NCI-H2029 treated with DMSO at 0.1 percent for 48 hours (cell line): ENCODE data around the gene ADAMTS15.

Source experiments
- DNase-seq: peaks from one replicate; lab custom pipeline; 2025; lab: John Stamatoyannopoulos, UW

The ADAMTS15 gene

DNA sequence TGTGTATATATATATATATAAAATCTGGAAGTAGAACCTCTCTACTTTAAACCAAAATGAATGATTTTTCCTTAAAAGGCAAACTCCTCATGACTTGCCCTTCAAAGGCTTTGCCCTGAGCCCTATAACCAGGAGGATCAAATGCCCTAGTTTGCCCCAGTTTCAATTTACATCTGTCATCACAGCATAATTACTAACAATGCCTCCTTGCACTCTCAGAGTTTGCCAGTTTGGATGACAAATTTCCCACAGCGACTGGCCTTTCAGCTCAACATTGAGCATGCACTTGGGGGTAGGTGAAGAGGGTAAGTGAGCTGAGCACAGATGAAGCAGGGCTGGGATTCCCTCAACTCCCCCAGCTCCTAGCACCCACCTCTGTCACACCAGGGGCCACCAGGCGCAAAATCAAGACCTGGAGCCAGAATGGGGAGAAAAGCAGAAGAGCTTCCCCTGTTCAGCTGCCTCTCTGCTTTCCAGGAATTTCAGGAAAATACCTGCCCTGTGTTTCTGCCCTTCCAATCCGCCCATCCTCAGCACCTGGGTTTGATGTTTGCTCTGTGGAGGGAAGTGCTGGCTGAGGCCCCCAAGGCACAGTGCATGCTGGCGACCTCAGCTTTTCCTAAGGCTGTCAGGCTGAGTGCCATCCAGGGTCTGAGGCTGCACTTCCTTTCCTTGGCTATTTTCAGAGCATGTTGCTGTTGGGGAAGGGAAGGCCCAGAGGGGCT is 67.5 kb downstream of the ADAMTS15 start:
- DNase-seq, result no peak

DNA sequence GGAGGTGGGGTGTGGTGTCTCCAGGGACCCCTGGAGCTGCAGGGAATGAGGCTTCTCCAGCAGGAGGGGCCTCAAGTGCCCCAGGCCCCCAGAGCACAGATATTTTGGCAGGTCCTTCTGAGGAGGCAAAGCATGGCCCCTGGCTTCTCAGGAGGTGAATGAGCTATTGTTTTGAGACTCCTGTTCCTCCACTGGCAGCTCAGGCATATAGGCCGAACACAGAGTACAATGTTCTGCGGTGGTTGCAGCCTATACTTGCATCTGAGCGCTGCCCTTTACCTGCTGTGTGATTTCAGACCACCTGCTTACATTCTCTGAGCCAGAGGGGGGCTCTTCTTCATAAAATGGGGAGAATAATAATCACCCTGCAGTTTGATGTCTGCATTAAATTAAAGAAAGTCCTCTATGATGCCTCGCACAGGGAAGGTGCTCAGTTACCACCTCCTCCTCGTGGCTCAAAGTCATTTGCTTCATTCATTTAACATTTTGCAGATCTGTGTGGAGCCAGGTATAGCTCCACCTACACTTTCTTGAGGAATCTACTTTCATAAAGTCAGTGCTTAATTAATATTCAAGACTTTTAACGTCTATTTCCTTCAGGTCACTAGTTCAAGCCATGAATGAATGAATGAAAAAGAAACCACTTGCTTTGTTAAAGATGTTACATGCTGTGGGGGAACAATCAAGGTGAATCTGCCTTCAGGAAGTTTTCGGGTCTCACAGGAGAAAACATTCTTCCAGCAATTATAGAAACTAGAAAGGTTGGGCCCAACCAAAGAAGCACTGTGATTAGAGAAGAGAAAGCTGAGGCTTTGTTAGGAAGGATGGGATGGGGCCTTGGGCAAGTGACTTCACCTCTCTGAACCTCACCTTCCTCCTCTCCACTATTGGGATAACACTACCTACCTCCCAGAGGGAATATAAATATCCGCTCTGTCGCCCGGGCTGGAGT is 68.4 kb downstream of the ADAMTS15 start:
- no peak for DNase-seq

DNA sequence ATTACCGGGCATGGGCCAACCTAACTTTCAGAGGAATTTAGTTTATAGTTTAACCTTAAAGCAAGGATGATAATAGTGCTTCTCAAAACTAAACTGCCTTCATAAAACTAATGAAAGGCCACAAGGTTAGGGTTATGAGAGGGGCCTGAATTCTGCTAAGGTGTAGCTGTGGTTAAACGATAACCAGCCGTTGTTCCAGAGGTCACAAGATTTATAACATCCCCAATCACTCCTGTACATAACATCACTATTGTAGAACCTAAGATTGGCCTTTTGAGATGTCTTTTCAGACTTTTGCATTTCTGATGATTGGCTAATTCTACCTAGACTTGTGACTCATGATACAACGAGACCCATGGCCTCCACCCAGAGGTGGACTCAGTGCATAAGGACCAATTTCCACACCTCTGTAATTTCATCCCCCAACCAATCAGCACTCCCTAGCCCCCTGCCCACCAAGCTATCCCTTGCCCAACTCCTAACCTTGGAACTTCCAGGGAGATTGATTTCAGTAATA is 69.8 kb downstream of the ADAMTS15 start:
- DNase-seq, result no peak

DNA sequence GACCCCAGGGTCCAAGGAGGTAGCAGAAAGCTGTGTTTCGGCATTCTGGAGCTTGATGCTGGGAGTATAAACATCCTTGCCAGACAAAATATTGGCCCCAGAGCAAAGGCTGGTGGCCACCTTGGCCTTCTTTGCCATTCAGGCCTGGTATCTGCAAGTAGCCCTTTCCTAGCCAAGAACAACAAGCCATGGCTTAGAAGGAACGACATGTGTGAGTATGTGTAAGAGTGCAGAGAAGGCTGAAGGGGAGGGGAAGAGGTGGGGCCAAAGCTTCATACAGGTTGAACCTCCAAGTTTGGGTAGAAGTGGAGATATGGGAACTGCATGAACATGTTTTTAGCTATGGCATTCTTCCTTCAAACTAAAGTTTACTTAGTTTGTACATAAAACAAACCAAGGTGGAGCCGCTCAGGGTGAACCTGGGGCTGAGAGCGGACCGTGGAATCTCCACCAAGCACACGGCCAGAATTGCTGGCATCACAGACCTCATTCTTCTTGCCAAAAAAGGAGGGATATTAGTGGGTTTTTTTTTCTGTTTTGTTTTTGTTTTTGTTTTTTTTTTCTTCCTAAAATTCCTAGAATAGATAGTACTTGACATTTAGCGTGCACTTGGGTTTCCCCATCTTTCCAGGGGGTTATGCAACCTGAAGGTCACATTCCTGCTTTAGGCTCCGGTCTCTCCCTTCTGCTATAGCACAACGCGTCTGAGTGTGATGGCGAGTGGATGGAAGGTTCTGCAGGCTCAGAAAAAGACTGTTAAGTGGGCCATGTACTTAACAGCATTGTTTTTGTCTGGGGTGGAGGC is 70.9 kb downstream of the ADAMTS15 start:
- DNase-seq, result no peak

DNA sequence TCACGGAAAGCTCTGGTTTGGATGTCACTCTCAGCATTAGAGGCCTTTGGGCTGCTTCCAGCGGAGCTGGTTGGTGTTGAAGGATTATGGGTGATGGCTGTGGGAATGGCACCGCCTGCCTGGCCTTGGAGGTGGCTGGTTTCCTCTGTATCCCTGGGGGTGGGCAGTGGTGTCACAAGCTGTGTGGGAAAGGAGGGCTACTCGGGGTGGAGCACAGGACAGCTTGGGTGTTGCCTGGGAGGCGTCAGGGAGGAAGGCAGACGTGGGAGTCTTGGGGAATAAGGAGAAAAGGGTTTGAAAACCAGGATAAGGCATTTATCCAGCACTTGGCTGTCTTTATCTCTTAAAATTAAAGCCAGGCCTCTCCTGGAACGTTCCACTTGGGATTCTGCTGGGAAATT is 71.8 kb downstream of the ADAMTS15 start:
- DNase-seq, result no peak

DNA sequence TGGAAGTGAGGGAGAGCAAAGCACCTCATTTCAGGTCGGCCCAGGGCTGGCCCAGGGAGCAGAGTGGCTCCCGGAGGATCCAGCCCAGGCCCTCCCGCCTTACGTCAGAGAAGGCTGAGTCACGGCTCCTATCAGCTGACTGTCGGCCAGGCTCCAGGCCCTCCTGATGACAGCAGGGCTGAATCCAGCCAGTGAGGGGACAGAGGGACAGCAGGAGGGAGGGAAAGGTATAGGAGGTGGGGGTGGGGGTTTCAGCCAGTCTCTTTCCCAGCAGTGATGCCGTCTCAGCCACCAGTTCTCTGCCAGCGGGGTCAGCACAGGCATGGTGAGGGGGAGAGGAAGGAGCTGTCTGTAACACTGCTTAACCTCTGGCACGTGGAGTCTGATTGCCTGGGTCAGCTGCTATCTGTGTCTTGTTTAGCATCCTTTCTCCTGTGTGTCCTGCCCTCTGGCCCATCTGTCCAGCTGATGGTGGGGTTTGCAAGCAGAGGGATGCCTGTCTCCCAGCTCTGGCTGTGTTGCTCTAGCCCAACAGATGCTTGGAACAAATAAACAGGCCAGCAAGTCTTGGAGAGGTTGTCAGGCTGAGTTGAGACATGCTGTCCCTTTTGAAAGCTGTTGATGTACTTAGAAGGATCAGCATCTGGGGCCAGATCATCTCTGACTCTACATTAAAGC is 74.0 kb downstream of the ADAMTS15 start:
- DNase-seq, result no peak

DNA sequence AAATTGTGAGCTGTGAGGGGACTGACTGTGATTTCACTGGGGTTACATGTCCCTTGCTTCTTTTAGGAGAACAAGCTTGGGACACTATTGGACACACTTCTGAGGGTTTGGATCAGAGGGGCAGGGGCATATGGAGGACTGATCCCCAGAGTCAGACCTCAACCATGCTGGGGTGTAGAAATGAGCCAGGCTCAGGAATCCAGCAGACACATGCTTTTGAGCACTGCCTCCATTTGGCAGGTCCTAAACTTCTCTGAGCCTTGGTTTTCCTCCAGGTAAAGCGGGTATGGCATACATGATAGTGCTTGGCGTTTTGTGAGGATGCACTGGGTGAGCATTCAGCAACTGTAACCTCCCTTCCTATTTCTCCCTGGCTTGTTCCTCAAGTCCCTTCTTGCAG is 74.7 kb downstream of the ADAMTS15 start:
- no peak for DNase-seq

DNA sequence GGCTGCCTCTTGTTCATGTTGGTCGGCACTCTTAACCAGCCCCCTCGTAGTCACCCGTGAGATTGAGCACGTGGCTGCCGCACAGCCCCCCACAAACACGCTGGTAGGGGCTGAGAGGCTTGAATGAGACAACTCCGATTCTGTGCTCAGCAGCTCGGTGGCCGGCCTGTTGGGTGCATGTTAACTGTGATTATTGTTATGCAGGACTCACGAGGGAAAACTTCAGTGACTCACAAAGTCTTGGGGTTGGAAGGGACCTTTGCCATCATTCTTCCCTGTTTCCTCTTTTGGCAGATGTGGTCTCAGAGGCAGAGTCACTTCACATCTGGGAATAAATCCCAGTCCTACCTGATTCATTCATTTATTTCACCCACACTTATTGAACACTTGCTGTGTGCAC is 75.2 kb downstream of the ADAMTS15 start:
- DNase-seq, result no peak

DNA sequence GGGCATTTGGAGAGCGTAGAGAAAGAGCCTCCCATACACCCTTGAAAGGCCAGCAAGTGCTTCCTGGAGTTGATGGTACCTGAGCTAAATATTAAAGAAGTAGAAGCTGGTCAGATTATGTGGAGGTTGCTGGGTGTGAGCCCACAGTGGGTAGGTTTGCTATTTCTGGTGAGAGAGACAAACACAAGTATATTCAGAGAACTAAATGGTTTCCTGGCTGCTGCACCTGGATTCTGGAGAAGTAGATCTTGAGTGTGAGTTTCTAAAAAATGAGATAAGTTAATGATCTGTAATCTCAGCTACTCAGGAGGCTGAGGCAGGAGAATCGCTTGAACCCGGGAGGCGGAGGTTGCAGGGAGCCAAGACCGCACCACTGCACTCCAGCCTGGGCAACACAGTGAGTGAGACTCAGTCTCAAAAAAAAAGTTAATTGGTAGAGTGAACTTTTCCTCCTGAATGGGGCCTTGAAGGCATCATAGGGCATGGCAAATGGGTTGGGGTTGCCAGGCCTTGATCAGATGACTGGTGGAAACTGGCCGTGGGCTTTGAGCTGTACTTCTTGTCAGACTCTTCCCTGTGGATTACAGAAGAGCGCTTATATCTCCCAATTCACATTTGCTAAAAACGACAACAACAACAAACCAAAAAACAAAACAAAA is 75.8 kb downstream of the ADAMTS15 start:
- no peak for DNase-seq

DNA sequence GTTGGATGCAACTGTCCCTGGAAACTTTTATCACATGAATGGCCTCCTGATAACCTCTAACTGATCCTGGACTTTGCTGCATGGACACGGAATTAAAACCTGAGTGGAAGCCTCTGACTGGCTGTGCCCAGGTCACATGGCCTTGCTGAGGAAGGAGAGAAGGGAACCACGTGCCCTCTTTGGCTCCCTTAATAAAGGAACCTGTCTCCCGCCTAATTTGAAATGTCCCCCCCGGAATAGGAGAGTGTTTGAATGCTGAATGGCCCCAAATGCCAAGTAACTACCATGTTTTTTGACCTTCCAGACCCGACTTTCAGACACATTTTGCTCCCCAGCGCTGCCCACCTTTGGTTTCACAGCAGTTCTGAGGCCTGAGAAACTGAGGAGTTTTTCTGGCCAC is 76.9 kb downstream of the ADAMTS15 start:
- DNase-seq, result no peak
